HG02610 (cell line): ENCODE results near the gene PPP1R12B.
A peak's percentile ranks its signal among the peaks of the same experiment; 100 is the strongest.
"Not testable (repeated sequence)": the region's sequence is repeated elsewhere in the genome, so short reads cannot be mapped to it uniquely, and the experiment has no call there.

Source experiments
- ATAC-seq: cut with Tn5 transposase; IDR thresholded peaks from one replicate; pipeline ENCODE4 v1.9.1; 2021; ENCODE audit warnings: mild to moderate bottlenecking, moderate library complexity; ENCODE audit not compliant: unreplicated experiment

Gene PPP1R12B

DNA sequence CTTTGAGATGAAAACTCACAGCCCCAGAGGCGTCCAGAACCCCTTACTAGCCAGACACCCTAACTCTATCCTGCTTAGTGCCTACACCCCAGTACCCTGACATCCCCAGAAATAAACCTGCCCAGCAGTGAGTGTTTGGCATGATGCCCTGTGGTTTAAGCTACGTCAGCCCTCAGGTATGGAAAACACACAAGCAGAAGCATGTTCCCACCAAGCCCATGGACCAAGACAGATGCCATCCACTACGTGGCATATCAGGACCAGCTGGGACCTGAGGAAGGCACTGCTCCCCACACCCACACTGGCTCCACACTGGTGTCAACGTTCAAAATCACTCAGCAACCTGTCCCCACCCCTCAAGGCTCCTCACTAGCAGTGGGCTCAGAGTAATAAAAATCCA is 245.3 kb downstream of the PPP1R12B start:
- ATAC-seq: no peak

DNA sequence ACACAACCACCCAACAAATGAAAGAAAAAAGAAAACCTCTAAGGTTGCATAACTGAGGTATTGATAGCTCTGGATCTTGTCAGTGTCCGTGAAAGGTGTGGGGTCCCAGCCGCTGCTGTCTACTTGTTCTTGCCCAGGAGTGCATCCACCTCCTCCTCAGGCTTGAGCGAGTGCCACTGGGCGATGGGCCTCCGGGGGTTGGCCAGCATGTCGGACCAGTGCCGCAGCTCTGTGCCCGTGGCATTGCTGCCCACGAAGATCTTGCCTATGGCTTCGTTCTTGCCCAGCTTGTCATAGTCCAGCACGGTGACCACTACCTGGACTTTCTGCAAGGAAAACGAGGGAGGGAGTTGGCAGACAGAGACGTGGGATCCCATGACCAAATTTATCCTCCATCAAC is 248.1 kb downstream of the PPP1R12B start:
- ATAC-seq: no peak

DNA sequence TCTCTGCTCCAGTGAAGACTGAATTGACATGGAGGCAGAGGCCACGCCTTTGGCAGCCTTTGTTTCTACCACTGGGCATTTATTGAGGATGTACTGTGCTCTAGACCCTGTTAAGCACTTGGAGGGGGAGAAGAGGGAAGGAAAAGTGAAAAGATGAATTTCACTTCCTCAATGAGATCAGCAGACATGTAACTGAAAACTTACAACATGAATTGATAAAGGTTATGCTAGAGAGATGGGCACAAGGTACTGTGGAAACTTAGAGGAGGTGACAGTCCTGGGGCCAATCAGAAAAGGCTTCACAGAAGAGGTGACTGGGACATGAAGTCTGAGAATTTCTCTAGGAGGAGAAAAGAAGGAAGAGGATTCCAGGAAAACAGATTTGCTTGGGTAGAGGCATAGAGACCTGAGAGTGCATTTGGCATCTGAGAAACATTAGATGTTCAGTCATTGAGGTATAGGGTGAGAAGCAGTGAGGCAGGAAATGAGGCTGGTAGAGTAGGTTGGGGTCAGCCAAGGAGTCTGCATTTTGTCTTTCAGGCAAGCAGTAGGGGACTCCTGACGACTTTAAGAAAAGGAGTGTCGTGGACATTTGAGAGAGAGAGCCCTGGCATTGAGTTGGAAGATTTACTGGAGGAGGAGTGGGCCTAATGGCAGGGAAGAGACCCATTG is 248.7 kb downstream of the PPP1R12B start:
- ATAC-seq: no peak

DNA sequence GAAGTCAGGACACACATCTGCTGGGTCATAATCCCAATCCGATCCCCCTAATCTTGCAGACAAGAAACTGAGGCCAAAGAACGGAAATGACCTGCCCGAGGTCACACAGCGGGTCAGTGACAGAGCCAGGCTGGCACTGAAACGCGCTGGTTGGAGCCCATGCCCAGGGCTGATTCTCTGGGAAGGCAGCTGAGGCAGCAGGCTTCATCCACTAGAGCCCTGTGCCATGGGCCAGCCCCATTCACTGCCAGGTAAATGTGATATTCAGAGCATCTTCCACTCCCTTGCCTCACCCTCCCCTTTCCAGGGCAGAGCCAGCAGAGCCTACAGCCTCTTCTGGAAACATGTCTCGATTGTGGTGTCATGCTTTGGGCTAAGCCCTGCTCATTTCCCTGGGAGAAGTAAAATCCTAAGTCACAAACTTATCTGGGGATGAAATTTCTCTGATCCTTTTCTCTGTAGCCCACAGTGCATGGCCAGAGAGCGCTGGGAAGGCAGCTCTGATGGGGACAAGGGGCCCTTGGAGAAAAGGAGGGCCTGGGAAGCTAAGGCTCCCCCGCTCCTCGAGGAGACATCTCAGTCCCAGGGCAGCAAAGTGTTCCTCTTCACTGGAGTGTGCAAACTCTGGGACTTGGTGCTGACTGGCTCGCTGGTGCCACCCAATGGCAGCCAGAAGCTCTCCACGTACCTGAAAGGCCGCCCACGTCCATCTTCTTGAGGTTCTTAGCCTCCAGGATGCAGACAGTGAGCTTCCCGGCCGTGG is 251.4 kb downstream of the PPP1R12B start:
- peak; percentile 60 for ATAC-seq

DNA sequence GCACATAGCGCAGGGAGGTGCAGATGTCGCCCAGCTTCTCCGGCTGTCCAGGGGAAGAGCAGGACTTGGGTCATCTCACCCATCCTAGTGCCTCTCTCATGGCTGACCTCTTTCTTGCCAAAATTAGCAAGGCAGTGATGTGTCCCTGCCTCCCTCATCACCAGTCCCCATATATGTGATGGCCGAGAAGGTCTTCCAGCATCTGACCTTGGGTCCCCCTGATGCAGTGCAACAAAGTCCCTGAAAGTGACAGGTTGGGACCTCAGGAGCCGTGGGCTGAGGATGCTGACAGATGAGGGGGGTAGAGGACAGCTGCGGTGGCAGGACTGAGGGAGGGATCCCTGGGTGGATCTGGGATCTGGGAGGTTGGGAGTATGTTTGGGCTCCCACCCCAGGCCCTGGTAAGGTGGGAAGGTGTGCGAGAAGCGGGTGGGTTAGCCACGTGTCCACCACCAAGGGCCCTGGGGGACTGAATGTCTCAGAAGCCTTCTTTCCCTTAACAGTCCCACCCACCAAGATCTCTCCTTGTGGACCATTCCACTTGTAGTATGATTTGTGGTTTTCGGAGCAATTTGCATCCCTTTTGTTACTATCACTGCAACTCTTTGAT is 252.0 kb downstream of the PPP1R12B start:
- ATAC-seq: no peak

DNA sequence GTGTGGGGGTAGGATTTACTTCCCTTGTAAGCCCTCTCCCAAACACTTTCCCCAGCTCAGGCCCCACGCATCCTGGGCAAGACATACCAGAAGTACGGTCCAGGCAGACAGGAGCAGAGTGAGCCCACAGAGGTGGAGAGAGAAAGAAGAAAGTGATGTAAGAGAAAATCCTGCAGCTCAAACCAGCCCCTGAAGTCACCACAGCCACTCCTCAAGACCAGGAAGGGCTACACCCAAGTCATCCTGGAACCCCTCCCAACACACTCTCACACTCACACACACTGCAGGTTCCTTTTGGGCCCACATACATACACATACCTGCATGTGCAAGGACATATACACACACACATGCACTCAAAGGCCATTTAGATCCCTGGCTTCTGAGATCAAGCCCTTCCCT is 254.9 kb downstream of the PPP1R12B start:
- no peak for ATAC-seq

DNA sequence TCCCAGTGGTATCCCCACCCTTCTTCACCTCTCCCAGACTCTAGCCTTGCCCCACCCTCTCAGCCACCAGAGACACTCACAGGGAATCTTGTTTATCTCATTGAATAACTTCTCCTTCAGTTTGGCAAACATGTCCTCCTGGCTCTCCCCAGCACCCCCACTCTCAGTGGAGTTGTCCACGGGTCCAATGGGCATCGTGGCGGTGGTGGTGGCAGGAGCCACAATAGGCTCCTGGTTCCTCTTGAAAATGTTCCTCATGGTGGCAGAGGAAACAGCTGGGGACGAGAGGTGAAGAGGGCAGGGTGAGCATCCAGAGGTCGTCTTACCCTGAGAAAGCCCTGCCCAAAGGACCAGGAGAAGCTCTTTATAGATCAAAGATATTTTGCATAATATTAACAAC is 257.0 kb downstream of the PPP1R12B start:
- ATAC-seq: no peak

DNA sequence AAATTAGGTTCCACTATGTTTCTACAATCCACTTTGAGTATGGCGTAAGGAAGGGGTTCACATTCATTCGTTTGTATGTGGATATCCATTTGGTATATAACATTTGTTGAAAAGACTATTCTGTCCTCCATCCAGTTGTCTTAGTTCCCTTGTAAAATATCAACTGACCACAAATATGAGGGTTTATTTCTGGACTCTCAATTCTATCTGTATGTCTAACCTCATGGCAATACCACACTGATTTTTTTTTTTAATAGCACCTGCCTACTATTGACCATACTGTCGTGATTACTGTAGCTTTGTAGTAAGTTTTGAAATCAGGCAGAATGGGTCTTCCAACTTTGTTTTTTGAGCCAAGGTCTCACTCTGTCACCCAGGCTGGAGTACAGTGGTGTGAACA is 263.5 kb downstream of the PPP1R12B start:
- ATAC-seq: not testable (repeated sequence)

DNA sequence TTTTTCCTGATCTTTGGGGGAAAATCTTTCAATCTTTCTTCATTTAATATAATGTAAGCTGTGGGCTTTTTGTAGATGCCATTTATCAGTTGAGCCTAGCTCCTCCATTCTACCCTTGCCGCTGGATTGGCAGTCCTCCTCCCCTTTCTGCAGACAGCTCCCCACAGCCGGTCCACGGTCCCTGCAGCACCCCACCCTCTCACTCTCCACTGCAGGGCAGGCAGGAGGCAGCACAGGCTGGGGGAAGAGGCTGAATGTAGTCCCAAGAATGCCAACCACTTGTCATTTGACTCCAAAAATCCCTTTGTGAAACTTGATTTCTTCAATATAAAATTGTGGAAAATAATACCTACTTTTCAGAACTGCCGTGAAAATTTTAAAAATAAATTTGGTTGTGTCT is 265.1 kb downstream of the PPP1R12B start:
- no peak for ATAC-seq

DNA sequence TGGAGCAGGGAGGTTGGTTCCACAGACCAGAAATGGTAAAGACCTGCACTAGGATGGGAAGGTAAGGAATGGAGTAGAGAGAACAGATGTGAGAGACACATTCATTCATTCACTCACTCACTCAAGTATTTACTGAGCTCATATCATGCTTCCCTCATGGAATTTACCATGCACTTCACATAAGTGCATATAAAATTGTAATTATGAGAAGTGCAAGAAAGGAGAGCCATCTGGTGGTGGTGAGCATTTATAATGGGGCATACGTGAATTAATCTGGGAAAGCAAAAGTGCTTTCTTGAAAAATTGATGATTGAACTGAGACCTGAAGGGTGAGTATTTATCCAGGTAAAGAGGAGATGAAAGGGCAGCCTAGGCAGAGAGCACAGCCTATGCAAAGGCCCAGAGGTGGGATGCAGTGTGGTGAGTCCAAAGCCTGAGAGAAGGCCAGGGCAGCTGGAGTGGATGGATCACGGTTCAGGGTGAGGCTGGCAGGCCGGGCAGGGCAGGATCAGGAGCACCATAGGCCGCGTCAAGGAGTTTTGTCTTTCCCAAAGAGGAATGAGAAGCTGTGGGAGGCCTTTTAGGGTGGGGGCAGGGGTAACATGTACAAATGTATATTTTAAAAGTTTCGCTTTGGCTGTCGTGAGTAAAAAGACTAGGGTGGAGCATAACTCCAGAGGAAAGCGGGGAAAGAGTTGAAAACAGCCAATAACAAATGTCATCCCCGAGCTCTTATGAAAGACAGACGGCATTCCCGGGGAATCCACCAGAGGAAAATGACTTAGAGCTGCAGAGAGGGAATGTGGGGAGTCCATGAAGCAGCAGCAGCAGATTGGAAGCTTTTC is 266.1 kb downstream of the PPP1R12B start:
- not testable (repeated sequence) for ATAC-seq

DNA sequence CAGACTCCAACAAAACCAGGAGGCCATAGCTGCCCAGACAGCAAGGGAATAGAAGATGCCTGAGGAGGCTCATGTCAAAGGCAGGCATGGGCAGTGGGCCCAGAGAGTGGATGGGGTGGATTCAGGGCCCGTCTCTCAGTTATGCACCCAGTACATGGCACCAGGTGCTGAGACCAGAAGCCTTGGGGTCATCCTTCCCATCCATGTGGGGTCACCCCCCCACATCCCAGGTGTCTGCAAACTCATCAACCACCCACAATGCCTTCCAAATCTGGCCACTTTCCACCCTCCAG is 266.7 kb downstream of the PPP1R12B start:
- not testable (repeated sequence) for ATAC-seq

DNA sequence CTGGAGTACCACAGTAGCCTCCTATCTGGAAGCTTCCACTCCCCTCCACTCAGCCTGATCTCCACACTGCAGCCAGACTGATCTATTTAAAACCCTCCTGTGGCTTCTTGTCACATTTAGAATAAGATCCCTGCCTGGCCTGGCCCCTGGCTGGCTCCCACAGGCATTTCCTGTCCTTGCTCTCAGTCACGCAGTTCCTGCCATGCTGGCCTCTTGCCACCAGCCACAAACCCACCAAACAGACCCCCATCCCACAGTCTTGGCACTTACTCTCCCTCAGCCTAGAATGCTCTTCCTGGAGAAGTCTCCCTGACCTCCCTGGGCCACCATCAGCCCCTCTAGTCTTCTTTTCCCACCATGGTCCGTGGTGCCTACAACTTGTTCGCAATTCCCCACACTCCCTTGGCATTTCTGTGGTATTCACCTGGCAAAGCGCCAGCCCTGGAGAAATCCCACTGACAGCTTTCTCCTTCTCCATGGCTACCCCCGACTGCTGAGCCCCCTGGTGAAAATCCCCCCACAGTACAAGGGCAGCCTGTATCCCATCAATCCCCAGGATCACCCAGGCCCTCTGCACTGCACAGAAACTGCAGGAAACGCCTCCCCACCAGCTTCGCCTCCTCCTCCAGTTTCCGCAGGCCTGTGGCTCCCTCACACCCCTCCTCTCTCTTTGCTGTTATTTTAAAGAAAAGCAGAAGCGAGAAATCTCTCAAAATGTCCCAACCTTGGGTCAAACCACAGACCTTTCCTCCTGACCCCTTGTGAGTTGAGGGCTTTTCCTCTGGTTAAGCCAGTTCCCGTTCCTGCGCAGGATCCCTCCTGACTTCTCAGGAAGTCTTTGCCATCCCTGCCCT is 267.2 kb downstream of the PPP1R12B start:
- ATAC-seq: peak; percentile 75

DNA sequence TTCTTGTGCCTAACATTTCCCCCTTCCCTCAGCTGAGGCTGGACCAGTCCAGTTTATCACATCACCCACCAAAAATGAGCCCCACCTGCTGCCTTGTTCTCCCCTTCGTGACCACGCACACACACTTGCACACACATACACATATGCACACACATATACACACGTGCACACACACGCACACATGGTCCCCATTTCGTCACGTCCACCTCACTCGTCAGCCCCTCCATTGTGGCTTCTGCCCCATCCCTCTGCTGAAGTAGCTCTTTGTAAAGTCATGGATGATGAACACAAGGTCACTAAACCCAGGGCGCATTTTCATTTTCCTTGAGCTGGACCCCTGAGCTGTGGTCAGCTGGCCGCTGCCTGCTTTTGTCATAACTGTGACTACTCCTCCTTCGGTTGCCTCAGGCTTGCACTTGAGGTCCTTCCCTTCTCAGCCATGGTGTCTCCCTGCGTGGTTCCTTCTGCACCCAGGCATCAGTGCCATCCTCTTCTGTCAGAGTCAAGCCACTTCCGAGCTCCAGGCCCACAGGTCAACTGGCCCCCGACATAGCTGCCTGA is 267.9 kb downstream of the PPP1R12B start:
- ATAC-seq: peak; percentile 23

DNA sequence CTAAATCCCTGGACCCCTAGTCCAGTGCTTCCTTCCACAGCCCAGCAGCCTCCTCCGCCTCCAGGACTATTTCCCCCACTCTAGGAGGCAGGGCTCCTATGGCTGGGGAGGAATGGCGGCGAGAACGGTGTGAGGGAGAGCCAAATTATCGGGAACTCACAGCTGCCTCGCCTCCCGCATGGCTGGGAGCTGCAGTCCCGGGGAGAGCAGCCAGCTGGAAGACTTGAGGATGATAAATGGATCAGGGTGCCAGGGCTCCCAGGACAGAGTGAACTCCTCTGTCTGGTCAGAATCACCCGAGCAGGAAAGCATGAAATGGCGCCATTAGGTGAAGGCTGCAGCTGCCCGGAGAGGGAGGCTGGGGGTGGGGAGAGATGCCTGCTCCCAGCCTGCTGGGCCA is 270.5 kb downstream of the PPP1R12B start:
- ATAC-seq: not testable (repeated sequence)

DNA sequence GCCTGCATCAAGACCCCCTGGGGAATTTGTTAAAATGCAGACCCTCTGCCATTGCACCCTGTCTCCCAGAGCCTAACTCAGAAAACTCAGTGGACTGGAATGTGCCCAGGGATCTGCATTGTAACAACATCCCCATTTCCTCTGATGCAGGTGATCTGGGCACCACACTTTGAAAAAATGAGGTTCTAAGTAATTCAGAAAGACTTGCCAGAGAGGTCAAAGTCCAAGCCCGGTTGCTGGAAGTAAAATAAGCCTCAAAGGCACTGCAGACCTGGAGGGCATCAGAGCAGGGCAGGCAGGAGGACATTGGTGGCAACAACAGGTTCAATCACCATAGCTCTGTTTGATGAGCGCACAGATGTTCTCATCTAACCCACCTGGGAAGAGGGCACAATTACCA is 271.0 kb downstream of the PPP1R12B start:
- no peak for ATAC-seq

DNA sequence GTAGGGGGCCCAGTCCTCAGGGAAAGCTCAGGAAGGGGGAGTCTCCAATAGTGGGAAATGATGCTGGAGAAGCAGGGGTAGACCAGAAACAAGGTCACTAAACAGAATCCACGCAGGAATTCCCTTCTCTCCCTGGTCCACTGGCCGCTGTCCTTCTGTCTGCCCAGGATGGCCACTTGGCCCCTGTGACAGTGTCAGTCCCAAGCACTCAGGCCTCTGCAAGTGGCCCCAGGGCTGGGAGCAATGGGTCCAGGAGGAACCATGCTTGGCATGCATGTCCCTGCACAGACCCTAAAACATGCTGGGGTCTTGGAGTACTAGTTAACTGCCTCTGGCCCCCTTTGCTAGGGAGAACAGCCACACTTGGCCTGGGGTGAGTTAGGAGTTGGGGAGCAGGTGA is 271.5 kb downstream of the PPP1R12B start:
- ATAC-seq: not testable (repeated sequence)

DNA sequence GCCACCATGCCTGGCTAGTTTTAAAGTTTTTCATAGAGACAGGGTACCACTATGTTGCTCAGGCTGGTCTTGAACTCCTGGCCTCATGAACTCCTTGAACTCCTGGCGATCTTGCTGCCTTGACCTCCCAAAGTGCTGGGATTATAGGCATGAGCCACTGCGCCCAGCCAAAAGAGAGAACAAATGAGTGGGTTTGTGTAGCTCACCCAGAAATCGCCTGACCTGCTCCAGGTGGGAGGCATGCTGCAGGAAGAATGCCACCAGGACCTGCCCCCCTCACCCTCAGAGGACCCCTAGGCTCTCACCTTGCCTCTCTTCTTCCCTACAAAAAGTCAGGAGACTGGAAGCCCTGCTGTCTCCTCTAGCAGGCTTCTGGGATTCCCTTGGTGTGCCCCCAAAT is 272.9 kb downstream of the PPP1R12B start:
- ATAC-seq: no peak

DNA sequence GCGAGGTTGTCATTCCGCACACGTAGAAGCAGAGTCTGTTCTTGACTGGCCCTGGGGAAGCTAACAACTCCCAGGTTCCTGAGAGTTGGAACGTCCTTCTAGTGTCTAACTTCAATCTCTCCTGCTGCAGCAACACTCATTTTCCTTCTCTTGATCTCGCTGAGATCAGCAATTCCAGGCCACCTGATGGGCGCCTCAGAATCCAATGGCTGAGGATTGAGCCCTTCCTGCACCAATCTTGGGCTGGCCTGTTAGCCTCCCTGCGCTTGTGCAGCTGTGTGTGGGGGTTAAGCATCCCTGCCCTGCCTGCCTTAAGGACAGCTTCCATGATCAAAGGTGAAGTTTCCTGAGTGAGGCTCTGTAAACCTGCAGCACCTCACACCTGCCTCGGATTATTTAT is 273.9 kb downstream of the PPP1R12B start:
- no peak for ATAC-seq

DNA sequence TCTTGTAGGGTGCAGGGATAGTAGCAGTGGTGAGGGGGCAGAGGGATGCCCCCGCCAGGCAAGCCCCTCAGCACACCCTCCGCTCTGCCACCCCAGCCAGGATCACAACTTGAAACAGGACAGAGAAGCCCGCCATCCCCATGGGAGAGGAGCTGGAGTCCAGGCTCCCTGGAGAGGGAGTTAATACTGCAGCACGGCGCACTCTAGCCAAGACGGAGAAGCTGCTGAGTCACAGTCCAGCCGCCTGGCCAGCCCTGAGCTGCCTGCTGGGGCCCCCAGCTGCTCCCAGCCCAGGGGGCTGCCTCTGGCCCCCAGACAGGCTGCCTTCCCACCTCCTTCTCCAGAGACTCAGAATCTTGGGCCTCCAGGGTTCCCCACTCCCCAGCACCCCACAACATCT is 274.6 kb downstream of the PPP1R12B start:
- no peak for ATAC-seq

DNA sequence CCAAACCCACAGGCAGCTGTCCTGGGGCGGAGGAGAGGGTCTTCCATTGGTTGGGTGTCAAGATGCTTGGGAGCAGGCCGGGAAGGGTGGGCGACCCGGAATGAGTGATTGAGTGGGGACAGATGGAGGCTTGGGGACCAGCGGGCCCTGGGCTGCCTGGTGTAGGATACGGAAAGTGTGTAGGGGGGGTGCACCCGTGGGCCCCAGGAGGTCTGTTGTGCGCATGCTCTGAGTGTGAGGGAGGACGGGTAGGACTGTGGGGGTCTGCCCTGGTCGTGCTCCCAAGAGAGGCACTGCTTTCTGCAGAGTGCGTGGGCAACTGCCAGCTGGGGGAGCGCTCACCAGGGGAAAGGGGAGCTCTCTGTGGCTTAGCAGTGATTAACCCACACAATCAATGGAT is 275.0 kb downstream of the PPP1R12B start:
- ATAC-seq: not testable (repeated sequence)
